ENCODE results near the gene TRPV3. TPM values are rescaled to one million over a fixed set of nuclear protein-coding genes. Genes with fewer than 3 reads are reported as not detected.
"Not testable (repeated sequence)": the region's sequence is repeated elsewhere in the genome, so short reads cannot be mapped to it uniquely, and the experiment has no call there.

TRPV3 gene
- polyA plus RNA-seq, 1 donor: 1.2 TPM

DNA sequence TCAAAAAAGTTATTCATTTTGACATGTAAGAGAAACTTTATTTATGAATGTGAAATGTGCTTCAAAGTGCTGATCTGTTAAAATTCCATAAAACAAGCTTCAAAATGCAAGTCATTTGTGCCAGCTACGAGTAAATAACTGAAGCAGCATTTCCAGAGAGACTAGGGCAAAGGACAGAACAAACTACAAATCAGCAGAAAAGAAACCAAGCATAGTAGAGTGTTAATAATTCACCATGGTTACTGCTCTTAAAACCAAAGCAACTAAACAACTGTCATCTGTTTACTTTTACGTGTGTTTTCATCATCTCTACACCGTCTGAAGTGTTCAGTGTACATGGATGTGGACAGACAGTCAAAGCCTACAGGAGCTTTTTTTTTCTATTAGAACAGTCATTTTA lies 83.4 kb downstream of the TRPV3 start:
- no peak for DNase-seq (ENCODE audit: low read depth)

DNA sequence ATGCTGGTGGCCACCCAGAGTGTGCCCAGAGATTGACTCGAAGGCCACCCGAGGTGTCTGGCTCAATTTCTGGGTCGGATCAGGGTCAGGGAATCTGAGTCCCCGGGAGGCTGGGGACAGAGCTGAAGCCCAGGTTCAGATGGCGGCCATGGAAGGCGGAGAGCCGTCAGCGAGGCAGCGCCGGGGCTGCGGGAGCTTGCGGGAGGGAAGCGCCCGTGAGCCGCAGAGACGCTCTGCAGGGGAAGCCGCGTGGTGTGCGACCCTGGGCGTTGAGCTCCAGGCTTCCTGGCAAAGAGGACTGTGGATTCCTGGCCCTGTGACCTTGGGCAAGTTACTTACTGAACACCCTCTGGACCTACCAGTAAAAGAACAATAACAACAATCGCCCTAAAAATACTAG lies 85.5 kb downstream of the TRPV3 start:
- DNase-seq (ENCODE audit: low read depth): no peak

- no peak for DNase-seq (ENCODE audit: low read depth)
These were observed 86.0 kb downstream of the TRPV3 start, which contains the start of gene SPATA22 for GRCh38 chr17:3471599-3471998. Gene SPATA22 (minus strand): TSS chr17:3471819. CDS start chr17:3469325, 2,494 bp downstream.

DNA sequence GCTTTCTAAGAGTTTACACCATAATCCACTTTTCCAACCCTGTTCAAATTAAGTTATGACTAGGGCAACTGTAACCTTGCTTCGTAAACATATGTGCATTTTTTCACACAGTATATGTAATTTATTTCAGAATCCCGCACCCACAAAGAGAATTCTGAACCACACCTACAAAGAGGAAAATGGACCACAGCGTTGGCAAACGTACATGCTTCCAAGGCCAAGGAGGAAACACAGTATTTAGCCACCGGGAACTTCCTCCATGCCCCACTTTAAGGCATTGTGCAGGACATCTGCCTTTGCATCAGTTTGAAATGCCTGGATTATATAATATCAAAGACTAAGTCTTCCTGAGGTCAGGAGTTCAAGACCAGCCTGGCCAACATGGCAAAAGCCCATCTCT lies 88.1 kb downstream of the TRPV3 start:
- no peak for DNase-seq (ENCODE audit: low read depth)

- not testable (repeated sequence) for DNase-seq (ENCODE audit: low read depth)
These were observed 91.3 kb downstream of the TRPV3 start for GRCh38 chr17:3466355-3466754.

Other genes with a start within 250 kb of the TRPV3 start
- not detected for gene OR3A2, start 171.5 kb downstream of the TRPV3 start, polyA plus RNA-seq (ENCODE audit: insufficient read length)
- 0.10 TPM for gene OR1E1, start 159.4 kb downstream of the TRPV3 start, polyA plus RNA-seq (ENCODE audit: insufficient read length)
- 0.09 TPM for gene OR3A3, start 146.4 kb downstream of the TRPV3 start, polyA plus RNA-seq (ENCODE audit: insufficient read length)
- gene OR1E2, start 124.0 kb downstream of the TRPV3 start, polyA plus RNA-seq (ENCODE audit: insufficient read length): not detected
- gene SPATA22, start 86.0 kb downstream of the TRPV3 start, polyA plus RNA-seq (ENCODE audit: insufficient read length): 0.46 TPM
- gene ASPA, start 81.8 kb downstream of the TRPV3 start, polyA plus RNA-seq (ENCODE audit: insufficient read length): 2.0 TPM
- gene TRPV1, start 51.6 kb upstream of the TRPV3 start, polyA plus RNA-seq (ENCODE audit: insufficient read length): 5.4 TPM
- gene SHPK, start 78.4 kb upstream of the TRPV3 start, polyA plus RNA-seq (ENCODE audit: insufficient read length): 6.3 TPM
- 7.8 TPM for gene CTNS, start 78.9 kb upstream of the TRPV3 start, polyA plus RNA-seq (ENCODE audit: insufficient read length)
- gene TAX1BP3, start 110.8 kb upstream of the TRPV3 start, polyA plus RNA-seq (ENCODE audit: insufficient read length): 45.4 TPM
- gene EMC6, start 111.0 kb upstream of the TRPV3 start, polyA plus RNA-seq (ENCODE audit: insufficient read length): 39.8 TPM
- 26.3 TPM for gene P2RX5, start 138.3 kb upstream of the TRPV3 start, polyA plus RNA-seq (ENCODE audit: insufficient read length)
- 9.4 TPM for gene HASPIN, start 166.1 kb upstream of the TRPV3 start, polyA plus RNA-seq (ENCODE audit: insufficient read length)
- gene ITGAE, start 243.4 kb upstream of the TRPV3 start, polyA plus RNA-seq (ENCODE audit: insufficient read length): 32.7 TPM

Data from forelimb muscle (tissue), 1 donor.